DMS153 treated with DMSO at 0.1 percent for 48 hours (cell line): ENCODE results near the gene SRCAP.
A peak's percentile ranks its signal among the peaks of the same experiment; 100 is the strongest.

Experiments used
- DNase-seq: peaks from one replicate; lab custom pipeline; 2025; ENCODE audit not compliant: unreplicated experiment; lab: John Stamatoyannopoulos, UW

The SRCAP gene

DNA sequence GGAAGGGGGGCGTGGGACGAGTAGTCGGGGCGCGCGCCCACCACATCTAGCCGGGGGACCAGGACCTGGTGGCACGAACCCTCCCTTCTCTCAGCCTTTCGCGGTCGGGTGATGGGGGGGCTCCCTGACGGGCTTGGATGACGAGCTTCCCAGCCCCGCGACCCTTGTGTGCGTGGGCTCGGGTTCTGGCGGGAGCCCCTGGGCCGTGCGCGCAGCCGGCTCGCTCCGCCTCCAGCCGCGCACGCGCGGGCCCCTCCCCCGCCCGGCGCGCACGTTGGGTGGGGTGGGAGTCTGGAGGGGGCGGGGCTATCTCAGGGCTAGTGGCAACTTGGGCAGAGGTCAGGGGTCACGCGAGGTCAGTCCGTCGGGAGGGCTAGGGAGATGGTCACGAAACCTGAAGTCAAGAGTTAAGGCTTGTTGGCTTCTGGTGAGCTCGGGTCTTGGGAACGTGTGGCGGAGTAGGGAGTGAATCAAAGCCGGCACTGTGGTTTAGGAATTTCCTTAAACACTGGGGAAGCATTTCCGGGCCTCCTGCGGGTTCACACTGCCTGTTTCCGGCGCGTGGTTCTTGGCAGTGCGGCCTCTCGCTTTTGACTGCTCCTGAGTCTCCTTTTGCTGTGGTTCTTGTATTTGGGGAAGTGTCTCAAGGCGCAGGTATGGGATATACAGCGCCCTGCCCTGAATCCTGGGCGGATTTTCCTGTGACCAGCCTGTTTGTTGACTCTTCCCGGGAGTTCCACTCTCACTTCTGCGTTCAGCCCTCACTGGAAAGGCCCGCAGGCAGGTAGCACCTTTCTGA lies at the start of gene SRCAP:
TSS of gene SRCAP (plus strand) at position 356 of the 799 bp plus-strand sequence. CDS start 1,654 bp downstream, outside the sequence.
- peak; percentile 46 for DNase-seq

DNA sequence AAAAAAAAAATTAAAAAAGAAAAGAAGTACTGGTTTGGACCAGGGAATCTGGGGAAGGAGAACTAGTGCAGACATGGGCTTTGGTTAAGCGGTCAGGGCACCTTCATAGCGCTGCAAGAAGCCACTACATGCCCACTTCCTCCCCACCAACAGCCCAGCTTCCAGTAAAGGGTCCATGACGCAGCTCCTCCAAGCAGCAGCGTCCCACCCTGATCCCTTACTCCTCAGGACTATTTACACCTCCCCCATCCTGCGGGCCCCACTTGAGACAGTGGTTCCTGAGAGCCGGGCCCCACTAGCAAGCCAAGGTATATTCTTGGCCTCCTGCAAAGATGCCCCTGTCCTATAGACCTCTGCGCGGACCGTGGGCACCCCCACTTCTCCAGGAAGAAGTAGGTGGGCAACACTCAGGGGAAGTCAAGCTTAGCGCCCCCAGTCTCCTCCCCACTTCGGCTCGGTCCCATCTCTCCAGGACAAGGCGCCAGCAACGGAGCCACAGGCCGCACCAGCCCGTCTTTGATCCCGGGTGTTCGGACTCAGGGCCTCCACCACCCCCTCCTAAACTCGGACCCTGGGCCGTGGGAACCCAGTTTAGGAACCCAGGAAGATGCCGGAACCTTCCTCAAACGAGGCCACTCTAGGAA lies 49.1 kb upstream of the SRCAP start:
- no peak for DNase-seq

DNA sequence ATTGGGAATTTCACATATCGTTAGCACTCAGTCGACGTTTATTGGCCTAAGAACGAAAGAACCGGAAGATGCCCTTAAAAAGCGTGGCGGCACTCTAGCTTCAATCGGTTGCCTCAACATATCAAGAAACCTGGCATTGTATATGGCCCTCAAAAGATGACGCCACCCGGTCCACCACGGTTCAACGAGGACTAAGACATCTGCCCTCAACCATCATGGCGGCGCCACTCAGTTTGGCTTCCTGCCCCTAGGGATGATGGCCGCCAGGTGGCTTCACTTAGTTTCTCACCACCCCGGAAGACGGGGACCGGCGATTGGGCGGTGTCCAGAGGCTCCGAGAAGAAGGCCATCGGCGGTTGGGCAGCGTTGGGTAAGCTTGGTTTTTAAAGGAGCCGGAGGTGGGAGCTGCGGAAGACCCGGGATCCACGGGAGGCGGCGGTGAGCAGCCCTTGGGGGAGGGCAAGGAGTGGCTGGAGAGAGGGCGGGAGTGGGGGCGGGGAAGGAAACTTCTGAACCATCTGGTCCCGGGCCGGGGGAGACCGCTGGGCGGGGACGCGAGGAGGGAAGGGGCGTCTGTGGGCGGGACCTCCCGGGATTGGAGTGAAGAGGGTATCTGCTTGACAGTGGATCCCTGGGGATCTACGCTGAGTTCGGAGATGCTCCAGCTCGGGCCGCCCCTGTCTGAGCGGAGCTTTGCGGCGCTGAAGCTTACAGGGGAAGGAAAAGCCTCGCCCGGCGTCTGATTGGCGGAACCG lies 48.4 kb upstream of the SRCAP start, which contains the start of gene PRR14:
TSS of gene PRR14 (plus strand) at position 592 of the 755 bp plus-strand sequence. CDS start 686 bp downstream, outside the sequence.
- peak; percentile 98 for DNase-seq

DNA sequence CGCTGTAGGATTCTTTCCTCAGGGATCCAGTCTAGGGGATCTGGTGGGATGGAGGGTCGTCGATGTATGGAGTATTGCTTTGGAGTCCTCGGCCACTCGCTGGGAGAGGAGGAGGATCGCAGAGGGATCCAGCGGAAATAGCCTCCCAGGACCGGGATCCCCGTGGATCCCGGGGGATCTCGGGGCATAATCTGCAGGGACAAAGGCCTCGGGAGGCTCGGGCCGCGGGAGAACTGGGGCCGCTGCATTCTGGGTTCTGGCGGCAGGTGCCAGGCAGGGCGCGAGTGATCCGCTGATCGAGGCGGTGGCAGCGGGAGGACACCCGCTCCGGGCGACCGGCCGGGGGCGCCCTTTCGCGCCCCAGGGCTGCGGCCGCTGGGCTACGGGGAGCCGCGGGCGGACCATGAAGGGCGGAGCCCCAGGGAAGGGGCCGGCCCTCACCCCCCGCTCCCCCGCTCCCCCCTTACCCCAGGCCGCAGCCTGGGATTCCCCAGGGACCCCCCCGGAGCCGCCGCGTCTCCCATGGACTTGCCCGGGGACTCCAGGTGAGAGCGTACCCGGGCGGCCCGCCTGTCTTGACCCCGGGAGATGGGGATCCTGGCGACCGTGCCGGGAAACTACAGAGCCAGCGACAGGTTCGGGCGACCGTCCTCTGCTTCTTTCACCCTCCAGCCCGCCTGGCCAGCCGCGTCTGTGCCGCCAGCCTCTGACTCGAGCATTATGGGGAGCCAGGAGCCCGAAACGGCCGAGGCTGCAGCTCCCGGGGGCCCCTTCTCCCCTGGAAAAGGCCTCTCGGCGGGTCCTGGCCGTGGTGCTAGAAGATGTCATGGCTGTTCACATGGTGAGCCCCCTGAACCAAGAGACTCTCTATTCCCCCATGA lies 47.6 kb upstream of the SRCAP start:
- DNase-seq = peak; percentile 66

DNA sequence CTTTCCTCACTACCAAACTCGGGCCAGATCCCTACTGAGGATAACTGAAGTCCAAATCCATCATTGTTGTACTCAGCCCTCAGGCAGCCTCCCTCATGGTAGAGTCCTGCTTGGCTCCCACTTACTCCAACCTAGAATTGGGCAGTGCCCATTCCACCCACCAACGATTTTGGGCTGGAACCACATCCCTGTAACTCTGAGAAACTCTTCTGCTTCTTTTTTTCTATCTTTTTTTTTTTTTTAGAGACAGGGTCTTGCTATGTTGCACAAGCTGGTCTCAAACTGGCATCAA lies 47.0 kb upstream of the SRCAP start:
- no peak for DNase-seq

DNA sequence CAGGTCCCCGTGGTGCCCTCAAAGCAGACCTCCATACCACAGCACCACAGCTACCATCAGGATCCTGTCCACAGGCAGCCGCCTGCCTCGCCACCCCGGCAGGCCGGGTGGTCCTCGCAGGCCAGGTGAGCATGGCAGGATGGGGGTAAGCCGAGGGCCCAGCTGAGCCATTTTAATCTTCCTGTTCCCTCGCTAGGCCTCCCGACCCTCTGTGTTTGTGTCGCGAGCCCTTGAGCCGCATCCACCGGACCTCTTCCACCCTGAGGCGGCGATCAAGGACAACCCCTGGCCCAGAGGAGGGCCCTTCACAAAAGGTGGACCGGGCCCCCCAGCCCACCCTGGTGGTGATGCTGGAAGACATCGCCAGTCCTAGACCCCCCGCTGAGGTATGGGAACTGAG lies 46.3 kb upstream of the SRCAP start:
- DNase-seq = no peak

DNA sequence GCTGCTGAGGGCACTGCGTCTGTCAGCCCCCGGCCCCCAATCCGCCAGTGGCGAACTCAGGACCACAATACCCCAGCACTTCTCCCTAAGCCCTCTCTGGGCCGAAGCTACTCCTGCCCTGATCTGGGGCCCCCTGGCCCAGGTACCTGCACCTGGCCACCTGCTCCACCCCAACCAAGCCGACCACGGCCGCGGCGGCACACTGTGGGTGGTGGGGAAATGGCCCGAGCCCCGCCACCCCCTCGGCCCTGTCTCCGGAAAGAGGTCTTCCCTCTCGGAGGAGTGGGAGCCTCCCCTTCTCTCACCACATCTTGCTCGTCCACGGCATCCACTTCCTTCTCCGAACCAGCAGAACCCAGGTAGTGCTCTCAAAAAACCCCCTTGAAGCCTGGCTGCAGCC lies 44.1 kb upstream of the SRCAP start:
- DNase-seq = no peak

DNA sequence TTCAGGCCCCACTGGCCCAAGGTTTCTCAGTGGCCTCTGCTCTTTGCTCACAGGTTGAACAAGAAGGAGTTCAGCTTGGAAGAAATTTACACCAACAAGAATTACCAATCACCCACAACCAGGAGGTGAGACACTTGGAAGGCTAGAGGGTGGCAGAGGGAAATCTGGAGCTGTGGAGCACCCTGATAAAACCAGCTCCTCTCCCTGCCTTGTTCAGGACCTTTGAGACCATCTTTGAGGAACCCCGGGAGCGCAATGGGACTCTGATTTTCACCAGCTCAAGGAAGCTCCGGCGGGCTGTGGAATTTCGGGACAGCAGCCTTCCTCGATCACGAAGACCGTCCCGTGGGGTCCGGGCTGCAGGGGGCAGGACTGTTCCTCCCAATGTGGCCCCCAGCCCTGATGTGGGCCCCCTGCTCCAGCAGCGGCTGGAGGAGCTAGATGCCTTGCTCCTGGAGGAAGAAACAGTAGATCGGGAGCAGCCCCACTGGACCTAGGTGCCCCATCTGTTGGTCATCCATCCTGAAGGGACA lies 43.1 kb upstream of the SRCAP start:
- DNase-seq = no peak

DNA sequence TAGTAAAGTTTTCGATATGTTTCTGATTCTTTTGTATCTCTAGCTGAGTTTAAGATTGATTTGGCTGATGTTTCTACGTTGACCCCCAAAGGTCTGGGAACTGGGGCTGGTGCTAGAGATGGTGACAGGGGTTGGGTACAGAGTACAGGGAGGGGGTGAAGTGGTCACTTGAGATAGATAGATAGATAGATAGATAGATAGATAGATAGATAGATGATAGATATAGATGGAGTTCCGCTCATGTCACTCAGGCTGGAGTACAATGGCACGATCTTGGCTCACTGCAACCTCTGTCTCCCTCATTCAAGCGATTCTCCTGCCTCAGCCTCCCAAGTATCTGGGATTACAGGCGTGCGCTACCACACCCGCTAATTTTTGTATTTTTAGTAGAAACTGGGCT lies 42.6 kb upstream of the SRCAP start:
- DNase-seq = no peak

DNA sequence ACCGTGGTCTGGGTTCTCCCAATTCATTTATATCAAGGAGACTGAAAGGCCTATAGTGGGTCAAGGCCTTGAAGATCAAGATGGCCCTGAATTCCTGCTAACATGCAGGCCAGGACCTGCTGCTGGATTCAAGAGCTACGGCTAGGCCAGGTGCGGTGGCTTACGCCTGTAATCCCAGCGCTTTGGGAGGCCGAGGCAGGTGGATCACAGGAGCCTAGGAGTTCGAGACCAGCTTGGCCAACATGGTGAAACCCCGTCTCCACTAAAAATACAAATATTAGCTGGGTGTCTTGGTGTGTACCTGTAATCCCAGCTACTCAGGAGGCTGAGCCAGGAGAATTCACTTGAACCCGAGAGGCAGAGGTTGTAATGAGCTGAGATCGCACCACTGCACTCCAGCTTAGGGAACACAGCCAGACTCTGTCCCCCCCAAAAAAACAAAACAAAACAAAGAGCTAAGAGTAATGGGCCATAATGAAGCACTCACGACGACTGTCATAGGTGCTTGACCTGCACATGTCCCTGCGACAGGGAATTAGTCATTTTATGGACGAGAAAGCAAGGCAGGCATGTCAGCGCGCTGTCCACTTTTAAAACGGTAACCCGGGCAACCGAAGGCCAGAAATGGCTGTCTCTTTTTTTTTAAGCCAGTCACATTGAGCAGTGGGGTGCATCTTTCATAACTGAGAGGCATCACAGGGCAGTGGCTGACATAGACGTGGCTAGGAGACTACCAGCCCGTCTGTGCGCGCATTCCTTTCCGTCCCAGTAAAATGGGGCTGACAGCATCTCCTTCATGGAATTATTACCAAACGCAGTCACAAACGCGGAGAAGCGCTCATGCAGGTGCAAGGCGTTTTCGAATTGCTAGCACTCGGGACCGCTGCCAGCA lies 41.8 kb upstream of the SRCAP start:
- DNase-seq = no peak

DNA sequence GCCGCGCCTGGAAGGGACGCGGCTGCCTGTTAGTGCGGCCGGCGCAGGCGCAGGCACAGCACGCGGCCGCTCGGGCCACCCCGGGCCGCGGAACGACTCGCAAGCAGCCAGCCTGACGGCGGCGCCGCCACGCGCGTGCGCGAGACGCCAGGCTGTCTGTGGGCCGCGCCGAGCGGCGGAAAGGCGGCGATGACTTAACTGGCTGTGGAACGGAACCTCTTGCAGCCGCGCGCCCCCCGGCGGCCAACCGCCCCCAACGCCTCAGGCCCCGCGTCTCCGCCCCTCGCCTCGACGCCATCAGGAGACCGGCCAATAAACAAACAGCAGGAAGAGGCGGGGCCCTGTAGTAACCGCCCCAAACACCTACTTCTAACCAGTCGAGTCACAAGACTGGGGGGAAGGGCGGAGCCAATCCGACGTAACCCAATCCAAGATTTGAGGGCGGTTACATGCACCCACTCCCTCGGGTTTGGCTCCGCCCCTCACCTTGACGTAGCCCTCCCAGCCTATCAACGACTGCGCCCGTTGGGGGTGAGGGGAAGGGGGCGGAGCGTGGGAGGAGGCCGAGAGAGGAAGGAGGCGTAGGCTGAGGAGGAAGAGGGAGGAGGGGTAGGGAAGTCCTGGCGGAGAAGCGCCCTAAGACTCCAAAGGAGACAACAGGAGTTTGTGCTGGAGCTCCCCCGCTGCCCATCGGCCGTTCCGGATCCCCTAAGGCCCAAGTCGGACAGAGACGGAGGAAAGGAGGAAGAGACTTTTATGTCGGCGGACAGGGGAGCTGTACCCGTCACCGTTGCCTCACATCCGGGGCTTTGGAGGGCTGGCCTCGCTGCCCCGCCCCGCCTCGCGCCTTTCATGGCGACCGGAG lies 40.9 kb upstream of the SRCAP start, which contains the start of gene FBRS:
TSS of gene FBRS (plus strand) at position 566 of the 865 bp plus-strand sequence. CDS start 1,088 bp downstream, outside the sequence.
- peak; percentile 99 for DNase-seq

DNA sequence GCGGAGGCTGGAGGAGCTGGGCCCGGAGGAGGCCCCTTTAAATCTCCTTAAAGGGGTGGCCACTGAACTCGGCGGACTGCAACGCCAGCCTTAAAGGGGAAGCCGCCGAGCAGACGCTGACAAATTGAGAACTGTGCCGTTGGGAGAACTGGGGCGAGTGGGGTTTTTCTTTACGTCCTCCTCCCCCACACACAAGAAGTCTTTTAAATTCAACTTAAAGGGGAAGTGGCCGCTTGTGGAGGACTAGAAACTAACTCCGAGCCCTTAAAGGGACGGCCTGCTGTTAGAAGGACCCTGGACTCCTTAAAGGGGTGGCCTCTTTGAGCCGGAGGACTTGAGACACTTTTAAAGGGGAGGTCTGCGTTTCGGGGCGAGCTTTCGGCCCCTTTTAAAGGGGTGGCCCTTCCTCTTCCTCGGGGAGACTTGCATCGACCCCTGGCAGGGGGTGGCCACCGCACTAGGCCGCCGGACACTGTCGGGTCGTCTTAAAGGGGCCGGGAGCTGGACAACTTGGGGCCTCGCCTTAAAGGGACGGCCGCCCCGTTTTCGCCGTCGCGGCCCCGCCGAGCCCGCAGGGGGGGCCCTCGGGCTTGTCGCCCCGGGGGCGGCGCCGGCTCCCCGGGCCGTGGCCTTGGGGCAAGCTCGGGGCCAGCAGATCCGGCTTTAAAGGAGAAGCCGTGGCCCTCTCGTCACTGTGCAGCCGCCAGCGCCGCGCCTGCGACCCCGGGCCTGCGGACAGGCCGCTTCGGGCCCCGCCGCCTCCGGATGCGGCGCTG lies 40.1 kb upstream of the SRCAP start:
- DNase-seq = peak; percentile 97

DNA sequence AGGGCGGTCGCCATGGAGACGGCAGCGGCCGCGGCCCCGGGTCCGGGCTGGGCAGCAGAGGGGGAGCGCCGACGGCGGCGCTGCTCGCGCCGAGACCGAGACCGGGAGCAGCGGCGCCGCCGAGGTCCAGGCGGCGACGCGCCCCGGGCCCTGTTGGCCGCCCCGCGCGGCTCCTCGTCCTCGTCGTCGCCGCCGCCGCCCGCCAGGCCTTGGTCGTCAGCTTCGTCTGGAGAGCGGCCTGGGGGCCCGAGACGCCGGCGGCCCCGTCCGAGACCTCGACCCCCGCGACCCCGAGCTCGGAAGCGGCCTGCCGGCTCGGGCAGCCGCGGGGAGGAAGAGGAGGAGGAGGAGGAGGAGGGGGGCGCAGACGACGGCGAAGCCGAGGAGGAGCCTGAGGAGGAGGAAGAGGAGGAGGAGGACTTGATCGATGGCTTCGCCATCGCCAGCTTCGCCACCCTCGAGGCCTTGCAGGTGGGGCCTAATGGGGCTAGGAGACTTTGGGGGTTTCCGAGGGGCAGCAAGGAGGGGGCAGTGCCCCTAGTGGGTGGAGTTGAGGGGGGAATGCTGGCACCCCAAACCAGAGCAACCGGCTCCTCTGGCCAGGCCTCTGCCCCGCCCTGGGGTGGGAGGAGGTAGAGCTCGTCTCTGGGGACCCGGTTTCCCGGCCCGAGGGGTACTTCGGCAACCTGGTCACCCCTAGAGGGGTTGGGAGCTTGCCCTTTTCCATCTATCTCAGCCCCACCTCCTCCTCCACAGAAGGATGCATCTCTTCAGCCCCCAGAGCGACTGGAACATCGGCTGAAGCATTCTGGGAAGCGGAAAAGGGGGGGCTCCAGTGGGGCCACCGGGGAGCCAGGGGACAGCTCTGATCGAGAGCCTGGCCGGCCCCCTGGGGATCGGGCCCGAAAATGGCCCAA lies 39.2 kb upstream of the SRCAP start:
- DNase-seq = no peak

DNA sequence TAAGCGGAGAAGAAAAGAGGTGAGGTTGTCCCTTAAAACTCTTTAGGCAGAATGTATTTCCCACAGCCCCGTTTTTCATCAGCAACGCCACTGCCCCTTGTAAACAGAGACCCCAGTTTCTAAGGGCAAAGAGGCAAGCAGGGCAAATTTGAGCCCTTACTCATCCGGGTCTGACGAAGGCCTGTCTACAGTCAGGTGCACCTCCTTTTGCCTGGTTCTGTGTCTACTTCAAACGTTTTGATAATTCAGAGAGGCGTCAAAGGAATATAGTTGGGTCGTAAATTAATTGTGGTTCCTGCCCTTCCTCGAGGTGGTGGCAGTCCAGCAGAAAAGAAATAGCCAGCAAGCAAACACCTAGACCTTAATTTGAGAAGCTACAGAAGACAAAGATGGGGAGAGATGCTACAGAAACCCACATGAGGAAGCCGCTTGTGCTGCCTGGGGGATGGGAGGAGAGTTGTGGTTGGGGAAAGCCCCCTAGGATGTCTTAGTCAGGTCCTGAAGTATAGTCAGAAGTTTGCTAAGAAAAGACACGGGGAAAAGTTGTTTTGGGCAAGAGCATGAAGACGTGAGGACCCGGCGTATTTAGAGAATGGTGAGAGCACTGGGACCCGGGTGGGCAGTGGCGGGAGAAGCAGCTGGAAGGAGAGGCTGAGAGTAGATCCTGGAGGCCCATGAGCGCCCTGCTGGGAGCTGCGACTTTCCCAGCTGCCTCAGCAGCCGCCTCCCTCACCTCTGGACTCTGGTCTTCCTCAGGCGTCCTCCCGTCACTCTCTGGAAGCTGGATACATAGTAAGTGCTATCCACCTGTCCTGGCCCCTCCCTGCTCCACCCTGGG lies 38.3 kb upstream of the SRCAP start:
- DNase-seq = no peak

DNA sequence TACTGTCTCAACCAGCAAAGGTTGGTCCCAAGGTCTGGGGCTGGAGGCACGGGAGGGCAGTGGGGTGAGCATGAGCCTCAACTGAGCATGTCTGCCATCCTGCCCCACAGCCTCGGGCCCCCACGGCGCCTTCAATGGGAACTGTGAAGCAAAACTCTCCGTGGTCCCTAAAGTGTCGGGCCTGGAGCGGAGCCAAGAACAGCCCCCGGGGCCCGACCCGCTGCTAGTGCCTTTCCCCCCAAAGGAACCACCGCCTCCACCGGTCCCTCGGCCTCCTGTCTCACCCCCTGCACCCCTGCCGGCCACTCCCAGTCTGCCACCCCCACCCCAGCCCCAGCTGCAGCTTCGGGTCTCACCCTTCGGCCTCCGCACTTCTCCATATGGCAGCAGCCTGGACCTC lies 36.5 kb upstream of the SRCAP start:
- no peak for DNase-seq

DNA sequence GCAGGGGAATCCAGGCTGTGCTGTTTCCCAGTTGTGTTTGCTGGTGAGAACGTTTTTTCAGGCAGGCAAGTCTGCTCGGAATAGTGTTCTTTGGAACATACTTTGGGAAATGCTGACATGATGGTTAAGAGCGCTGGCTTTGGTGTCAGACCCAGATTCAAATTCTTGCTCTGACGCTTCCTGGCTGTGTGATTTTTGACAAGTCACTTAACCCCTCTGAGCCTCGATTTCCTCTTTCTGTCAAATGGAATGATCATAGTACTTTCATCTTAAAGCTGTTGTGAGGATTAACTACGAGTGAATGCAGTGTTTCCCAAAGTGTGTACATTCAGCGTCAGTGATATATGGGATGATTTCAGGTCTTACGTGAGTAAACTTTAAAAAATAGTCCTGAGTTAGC lies 35.9 kb upstream of the SRCAP start:
- no peak for DNase-seq
